ENCODE data around the gene NCOA3.

DNA sequence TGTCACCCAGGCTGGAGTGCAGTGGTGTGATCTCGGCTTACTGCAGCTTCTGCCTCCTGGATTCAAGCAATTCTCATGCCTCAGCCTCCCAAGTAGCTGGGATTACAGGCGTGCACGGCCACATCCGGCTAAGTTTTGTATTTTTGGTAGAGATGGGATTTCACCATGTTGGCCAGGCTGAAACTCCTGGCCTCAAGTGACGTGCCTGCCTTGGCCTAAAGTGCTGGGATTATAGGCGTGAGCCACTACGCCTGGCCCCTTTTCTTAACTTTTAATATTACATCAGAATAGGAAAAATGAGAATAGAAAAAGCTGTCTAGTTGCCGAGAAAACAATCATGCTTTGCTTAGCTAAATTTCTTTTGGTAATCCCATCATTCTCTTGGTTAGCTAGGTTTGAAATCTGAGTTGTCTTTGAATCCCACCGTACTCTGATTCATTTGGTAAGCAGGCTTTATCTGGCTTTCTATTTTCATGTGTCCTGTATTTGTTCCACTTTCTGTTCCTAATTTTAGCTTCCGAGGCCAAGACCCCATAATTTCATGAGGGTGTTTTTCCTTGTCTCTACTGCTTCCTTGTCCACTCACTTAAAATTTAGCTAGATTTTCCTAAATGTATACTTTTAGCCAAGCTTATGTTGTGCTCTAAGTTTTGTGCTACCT lies 83.5 kb downstream of the NCOA3 start:
- TF ChIP-seq, protein P1, sequence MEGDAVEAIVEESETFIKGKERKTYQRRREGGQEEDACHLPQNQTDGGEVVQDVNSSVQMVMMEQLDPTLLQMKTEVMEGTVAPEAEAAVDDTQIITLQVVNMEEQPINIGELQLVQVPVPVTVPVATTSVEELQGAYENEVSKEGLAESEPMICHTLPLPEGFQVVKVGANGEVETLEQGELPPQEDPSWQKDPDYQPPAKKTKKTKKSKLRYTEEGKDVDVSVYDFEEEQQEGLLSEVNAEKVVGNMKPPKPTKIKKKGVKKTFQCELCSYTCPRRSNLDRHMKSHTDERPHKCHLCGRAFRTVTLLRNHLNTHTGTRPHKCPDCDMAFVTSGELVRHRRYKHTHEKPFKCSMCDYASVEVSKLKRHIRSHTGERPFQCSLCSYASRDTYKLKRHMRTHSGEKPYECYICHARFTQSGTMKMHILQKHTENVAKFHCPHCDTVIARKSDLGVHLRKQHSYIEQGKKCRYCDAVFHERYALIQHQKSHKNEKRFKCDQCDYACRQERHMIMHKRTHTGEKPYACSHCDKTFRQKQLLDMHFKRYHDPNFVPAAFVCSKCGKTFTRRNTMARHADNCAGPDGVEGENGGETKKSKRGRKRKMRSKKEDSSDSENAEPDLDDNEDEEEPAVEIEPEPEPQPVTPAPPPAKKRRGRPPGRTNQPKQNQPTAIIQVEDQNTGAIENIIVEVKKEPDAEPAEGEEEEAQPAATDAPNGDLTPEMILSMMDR (conservative IDR thresholded peaks at IDR 0.05; ENCODE audit: low read depth in 2 of 2) = no peak
- no peak for TF ChIP-seq POLR2AphosphoS5 (IDR thresholded peaks at IDR 0.05; ENCODE audit: low read depth)
- TF ChIP-seq ZNF331 (CRISPR knock-in tag; IDR thresholded peaks at IDR 0.05; ENCODE audit: low read depth) = no peak
- TF ChIP-seq EZH2 (IDR thresholded peaks at IDR 0.05; ENCODE audit: low read depth, unreplicated experiment) = no peak
- no peak for TF ChIP-seq STAT1 (IDR thresholded peaks at IDR 0.05; ENCODE audit: unreplicated experiment)
- TF ChIP-seq EZH2phosphoT487 (IDR thresholded peaks at IDR 0.05; ENCODE audit: unreplicated experiment) = no peak
- TF ChIP-seq, protein P2, sequence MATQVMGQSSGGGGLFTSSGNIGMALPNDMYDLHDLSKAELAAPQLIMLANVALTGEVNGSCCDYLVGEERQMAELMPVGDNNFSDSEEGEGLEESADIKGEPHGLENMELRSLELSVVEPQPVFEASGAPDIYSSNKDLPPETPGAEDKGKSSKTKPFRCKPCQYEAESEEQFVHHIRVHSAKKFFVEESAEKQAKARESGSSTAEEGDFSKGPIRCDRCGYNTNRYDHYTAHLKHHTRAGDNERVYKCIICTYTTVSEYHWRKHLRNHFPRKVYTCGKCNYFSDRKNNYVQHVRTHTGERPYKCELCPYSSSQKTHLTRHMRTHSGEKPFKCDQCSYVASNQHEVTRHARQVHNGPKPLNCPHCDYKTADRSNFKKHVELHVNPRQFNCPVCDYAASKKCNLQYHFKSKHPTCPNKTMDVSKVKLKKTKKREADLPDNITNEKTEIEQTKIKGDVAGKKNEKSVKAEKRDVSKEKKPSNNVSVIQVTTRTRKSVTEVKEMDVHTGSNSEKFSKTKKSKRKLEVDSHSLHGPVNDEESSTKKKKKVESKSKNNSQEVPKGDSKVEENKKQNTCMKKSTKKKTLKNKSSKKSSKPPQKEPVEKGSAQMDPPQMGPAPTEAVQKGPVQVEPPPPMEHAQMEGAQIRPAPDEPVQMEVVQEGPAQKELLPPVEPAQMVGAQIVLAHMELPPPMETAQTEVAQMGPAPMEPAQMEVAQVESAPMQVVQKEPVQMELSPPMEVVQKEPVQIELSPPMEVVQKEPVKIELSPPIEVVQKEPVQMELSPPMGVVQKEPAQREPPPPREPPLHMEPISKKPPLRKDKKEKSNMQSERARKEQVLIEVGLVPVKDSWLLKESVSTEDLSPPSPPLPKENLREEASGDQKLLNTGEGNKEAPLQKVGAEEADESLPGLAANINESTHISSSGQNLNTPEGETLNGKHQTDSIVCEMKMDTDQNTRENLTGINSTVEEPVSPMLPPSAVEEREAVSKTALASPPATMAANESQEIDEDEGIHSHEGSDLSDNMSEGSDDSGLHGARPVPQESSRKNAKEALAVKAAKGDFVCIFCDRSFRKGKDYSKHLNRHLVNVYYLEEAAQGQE (IDR thresholded peaks at IDR 0.05; ENCODE audit: unreplicated experiment) = no peak
- TF ChIP-seq ZNF114 (CRISPR knock-in tag; IDR thresholded peaks at IDR 0.05) = no peak

Data from GM23338 (cell line).